ENCODE measurements around the gene CLTB. TPM values are rescaled to one million over a fixed set of nuclear protein-coding genes. Genes with fewer than 3 reads are reported as not detected.

Gene CLTB
- total and polyA plus RNA-seq, 2 donors (not counting 1 experiment from before 2014, with no cell fraction given): 29.9 to 41.7 TPM

GRCh38 chr5:176405656-176406435, 10.5 kb downstream of the CLTB start:
- Histone ChIP-seq H3K4me3 (ENCODE audit: control extremely low read depth in 1 of 5, extremely low read depth in 1 of 5, insufficient read depth in 1 of 5, low read depth in 2 of 5, low read length in 4 of 5) (no peak overlapping the region), H2AFZ (ENCODE audit: insufficient read depth, low read depth, low read length, poor library complexity, severe bottlenecking) (no peak overlapping the region), H3K9ac (ENCODE audit: low read length) (no peak overlapping the region), H4K20me1 (ENCODE audit: control insufficient read depth, insufficient read depth, low read length, poor library complexity, severe bottlenecking) (peaks cover 1% of the 10 kb centered on the region), H3K4me2 (replicated peaks; ENCODE audit: low read depth, low read length, poor library complexity, severe bottlenecking) (no peak overlapping the region), H3K36me3 (replicated peaks in 1 of 2; ENCODE audit: control extremely low read depth in 1 of 2, control insufficient read depth in 1 of 2, extremely low read depth in 1 of 2, insufficient read depth in 2 of 2, low read length in 1 of 2) (peaks cover 1 to 17% of the 10 kb centered on the region in 2 experiments), H3K27ac (ENCODE audit: low read length in 2 of 2) (no peak overlapping the region), H3K27me3 (replicated peaks in 1 of 4; ENCODE audit: control extremely low read depth in 1 of 4, control insufficient read depth in 3 of 4, insufficient read depth in 4 of 4, low read length in 3 of 4) (no peaks in the 10 kb centered on the region), H3K4me1 (ENCODE audit: control insufficient read depth in 2 of 2, insufficient read depth in 2 of 2, low read length in 2 of 2) (no peaks in the 10 kb centered on the region), H3K9me3 (ENCODE audit: control extremely low read depth in 1 of 3, control insufficient read depth in 2 of 3, insufficient read depth in 1 of 3, low read length in 2 of 3) (no peaks in the 10 kb centered on the region), H3K79me2 (ENCODE audit: control insufficient read depth, insufficient read depth, low read length) (peaks cover 3% of the 10 kb centered on the region)
- ChIA-PET POLR2A (no interaction called here), CTCF (interaction anchor here (0.9 to 2.4 kb wide), 3 partner anchors 11 to 166 kb away, joined by 3 to 8 read pairs (median 3); partner anchors contain the start of gene CLTB)
- Mint-ChIP-seq H3K4me3 (no peak overlapping the region), H3K4me1 (no peaks in the 10 kb centered on the region), H3K9me3 (ENCODE audit: insufficient read depth) (no peaks in the 10 kb centered on the region), H3K27ac (no peak overlapping the region), H3K27me3 (no peaks in the 10 kb centered on the region)
- DNase-seq (no peak), ATAC-seq (ENCODE audit: low read depth) (no peak)
- TF ChIP-seq EZH2 (IDR thresholded peaks at IDR 0.05; ENCODE audit: borderline replicate concordance, insufficient read depth, low read depth, low read length, poor library complexity, severe bottlenecking) (no peak), CTCF (IDR thresholded peaks at IDR 0.05) (no peak)
- WGBS (ENCODE audit: insufficient coverage): 98% methylated on average over 20 of the region's 20 CpGs
- intact Hi-C loops (cut with micrococcal nuclease): no loop called here

Measured in B cell (primary cell).